ENCODE results near the gene ABCB11. TPM values are rescaled to one million over a fixed set of nuclear protein-coding genes. Genes with fewer than 3 reads are reported as not detected.

Gene ABCB11
- total and polyA plus RNA-seq, 10 donors: 0.03 to 0.32 (median 0.12) TPM; not detected in 3

DNA sequence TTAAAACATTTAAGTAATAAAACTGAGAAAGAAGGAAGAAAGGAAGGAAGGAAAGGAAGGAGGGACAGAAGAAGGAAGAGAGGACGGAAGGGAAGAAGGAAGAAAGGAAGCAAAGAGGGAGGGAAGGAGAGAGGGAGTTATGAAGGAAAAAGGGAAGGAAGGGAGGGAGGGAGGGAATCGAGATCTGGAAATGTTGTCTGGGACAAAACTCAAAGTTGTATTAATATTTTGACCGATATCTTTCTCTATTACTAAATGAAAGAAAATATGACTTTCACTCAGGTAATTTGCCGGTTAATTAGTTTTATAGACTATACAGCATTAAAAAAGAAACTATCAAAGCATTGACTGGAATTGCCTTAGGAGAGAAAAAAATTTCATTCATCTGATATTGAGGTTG is 85.6 kb downstream of the ABCB11 start:
- no peak for DNase-seq
- H3K4me1 ChIP-seq: no peaks in the 10 kb centered on the region
- H3K36me3 ChIP-seq: no peaks in the 10 kb centered on the region
- WGBS, 5 donors: 19 to 67% (median 45%) methylated on average over 4 of the region's 4 CpGs
- no peaks in the 10 kb centered on the region for H3K27me3 ChIP-seq (replicated peaks in 1 of 7)
- no peak overlapping the region for H3K27ac ChIP-seq
- H3K9me3 ChIP-seq: no peaks in the 10 kb centered on the region
- no peak overlapping the region for H3K4me3 ChIP-seq
- TF ChIP-seq, protein P1, sequence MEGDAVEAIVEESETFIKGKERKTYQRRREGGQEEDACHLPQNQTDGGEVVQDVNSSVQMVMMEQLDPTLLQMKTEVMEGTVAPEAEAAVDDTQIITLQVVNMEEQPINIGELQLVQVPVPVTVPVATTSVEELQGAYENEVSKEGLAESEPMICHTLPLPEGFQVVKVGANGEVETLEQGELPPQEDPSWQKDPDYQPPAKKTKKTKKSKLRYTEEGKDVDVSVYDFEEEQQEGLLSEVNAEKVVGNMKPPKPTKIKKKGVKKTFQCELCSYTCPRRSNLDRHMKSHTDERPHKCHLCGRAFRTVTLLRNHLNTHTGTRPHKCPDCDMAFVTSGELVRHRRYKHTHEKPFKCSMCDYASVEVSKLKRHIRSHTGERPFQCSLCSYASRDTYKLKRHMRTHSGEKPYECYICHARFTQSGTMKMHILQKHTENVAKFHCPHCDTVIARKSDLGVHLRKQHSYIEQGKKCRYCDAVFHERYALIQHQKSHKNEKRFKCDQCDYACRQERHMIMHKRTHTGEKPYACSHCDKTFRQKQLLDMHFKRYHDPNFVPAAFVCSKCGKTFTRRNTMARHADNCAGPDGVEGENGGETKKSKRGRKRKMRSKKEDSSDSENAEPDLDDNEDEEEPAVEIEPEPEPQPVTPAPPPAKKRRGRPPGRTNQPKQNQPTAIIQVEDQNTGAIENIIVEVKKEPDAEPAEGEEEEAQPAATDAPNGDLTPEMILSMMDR (IDR thresholded peaks at IDR 0.05 in 8 of 11, conservative IDR thresholded peaks at IDR 0.05 in 3 of 11): no peak
- TF ChIP-seq POLR2A (IDR thresholded peaks at IDR 0.05): no peak
- no peak for TF ChIP-seq POLR2AphosphoS5 (IDR thresholded peaks at IDR 0.05)
- intact Hi-C loops (cut with DNase I; ENCODE audit: low total_unique reads): no loop called here

DNA sequence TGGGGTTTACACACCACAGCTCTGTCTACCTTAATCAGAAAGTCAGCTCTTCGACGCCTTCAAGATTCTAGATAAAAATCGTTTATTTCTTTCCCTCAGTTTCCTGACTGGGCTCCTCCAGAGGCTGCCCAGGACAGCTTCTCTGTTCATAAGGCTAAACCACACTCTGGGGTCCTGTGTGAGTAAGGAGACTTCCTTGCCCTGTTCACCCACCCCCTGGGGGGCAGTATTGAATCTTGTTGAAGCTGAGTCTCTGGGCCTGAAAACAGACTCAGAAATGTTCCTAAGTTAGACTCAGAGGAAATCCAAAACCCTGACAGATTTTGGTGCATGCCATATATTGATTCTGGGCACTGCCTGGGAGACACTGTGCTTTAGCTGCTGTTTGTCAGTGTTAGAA is 87.1 kb downstream of the ABCB11 start:
- WGBS, 5 donors: 67 to 77% (median 76%) methylated on average over 3 of the region's 3 CpGs
- DNase-seq: no peak
- Histone ChIP-seq H3K4me1 (no peaks in the 10 kb centered on the region), H3K27me3 (replicated peaks in 1 of 7) (no peaks in the 10 kb centered on the region), H3K9me3 (no peaks in the 10 kb centered on the region), H3K4me3 (no peak overlapping the region), H3K27ac (no peak overlapping the region), H3K36me3 (no peaks in the 10 kb centered on the region)
- TF ChIP-seq, protein P1 (IDR thresholded peaks at IDR 0.05 in 8 of 11, conservative IDR thresholded peaks at IDR 0.05 in 3 of 11): no peak
- intact Hi-C loops (cut with DNase I; ENCODE audit: low total_unique reads): no loop called here

DNA sequence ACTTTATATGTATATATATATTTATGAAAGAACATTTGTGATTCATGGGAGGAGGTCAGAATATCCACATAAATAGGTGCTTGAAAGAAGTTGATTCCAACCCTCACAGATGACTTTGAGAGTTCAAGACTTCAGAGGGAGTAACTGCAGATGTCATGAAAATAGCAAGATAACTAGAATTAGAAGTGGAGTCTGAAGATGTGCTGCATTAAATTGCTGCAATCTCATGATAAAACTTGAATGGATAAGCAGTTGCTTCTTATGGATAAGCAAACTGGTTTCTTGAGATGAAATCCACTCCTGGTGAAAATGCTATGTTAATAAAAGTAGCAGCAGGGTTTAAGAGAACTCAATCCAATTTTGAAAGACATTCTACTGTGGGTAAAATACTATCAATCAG is 89.8 kb downstream of the ABCB11 start:
- TF ChIP-seq POLR2AphosphoS5 (IDR thresholded peaks at IDR 0.05): no peak
- no peaks in the 10 kb centered on the region for H3K36me3 ChIP-seq
- intact Hi-C loops (cut with DNase I; ENCODE audit: low total_unique reads): no loop called here
- no peak overlapping the region for H3K4me3 ChIP-seq
- H3K27ac ChIP-seq: no peak overlapping the region
- no peak for DNase-seq
- no peaks in the 10 kb centered on the region for H3K9me3 ChIP-seq
- H3K4me1 ChIP-seq: no peaks in the 10 kb centered on the region
- no peaks in the 10 kb centered on the region for H3K27me3 ChIP-seq (replicated peaks in 1 of 7)

DNA sequence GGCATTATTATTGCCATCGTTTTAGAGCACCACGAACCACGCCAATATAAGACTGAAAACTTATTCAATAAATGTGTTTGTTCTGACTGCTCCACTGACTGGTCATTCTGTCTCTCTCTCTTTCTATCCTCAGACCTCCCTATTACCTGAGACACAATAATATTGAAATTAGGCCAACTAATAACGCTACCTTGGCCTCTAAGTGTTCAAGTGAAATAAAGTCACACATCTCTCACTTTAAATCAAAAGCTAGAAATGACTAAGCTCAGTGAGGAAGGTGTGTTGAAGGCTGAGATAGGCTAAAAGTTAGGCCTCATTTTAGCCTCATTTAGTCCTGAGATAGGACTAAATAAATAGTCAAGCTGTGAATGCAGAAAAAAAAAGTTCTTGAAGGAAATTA is 91.2 kb downstream of the ABCB11 start:
- TF ChIP-seq, protein P1 (IDR thresholded peaks at IDR 0.05 in 8 of 11, conservative IDR thresholded peaks at IDR 0.05 in 3 of 11): no peak
- Histone ChIP-seq H3K9me3 (no peaks in the 10 kb centered on the region), H3K36me3 (no peaks in the 10 kb centered on the region), H3K27ac (no peak overlapping the region), H3K4me1 (no peaks in the 10 kb centered on the region), H3K27me3 (replicated peaks in 1 of 7) (no peaks in the 10 kb centered on the region), H3K4me3 (no peak overlapping the region)
- intact Hi-C loops (cut with DNase I; ENCODE audit: low total_unique reads): no loop called here
- no peak for DNase-seq
- WGBS, 5 donors: 73 to 81% (median 80%) methylated on average over 4 of the region's 4 CpGs

DNA sequence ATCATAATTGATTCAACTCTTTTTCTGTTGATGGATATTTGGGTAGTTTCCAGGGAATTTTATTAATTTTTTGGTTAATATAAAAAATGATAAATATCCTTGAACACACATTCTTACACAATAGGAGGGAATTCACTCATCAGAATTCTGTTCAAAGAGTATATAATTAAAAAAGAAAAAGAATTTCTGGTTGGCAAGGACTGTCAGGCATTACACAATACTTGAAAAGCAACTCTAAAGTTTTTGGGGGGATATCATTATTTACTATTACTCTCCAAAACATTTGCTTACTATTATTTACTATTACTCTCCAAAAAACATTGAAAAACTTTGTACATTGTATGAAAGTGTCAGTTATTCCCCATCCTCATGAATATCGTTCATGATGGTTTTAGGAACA is 92.1 kb downstream of the ABCB11 start:
- TF ChIP-seq POLR2A (IDR thresholded peaks at IDR 0.05) (no peak), POLR2AphosphoS5 (IDR thresholded peaks at IDR 0.05) (no peak)
- TF ChIP-seq, protein P1 (IDR thresholded peaks at IDR 0.05 in 8 of 11, conservative IDR thresholded peaks at IDR 0.05 in 3 of 11): no peak
- Histone ChIP-seq H3K36me3 (no peaks in the 10 kb centered on the region), H3K9me3 (no peaks in the 10 kb centered on the region), H3K27ac (no peak overlapping the region), H3K4me3 (no peak overlapping the region), H3K27me3 (replicated peaks in 1 of 7) (no peaks in the 10 kb centered on the region), H3K4me1 (no peaks in the 10 kb centered on the region)
- WGBS, 5 donors: 94 to 100% (median 100%) methylated on average over 1 of the region's 1 CpG
- DNase-seq: no peak
- intact Hi-C loops (cut with DNase I; ENCODE audit: low total_unique reads): no loop called here

Measured in spleen (tissue), 11 donors.